Measurements from ENCODE around the gene SLC7A4. TPM values are rescaled to one million over a fixed set of nuclear protein-coding genes. Genes with fewer than 3 reads are reported as not detected.

The SLC7A4 gene
- polyA plus RNA-seq, 1 of the 3 experiments (the other 2 are of a cell fraction) = 0.02 TPM

- H3K4me3 ChIP-seq (ENCODE audit: low read depth in 2 of 2, low read length in 1 of 2) = peak overlapping the region in 1 of 2 experiments; percentile 82; a peak in 1 of 4 replicates
- H3K9me3 ChIP-seq = no peaks in the 10 kb centered on the region
- peaks cover 16% of the 10 kb centered on the region for H3F3A ChIP-seq (replicated peaks; ENCODE audit: insufficient read depth)
- peaks cover 37% of the 10 kb centered on the region for H3K79me2 ChIP-seq (ENCODE audit: insufficient read depth)
- no peaks in the 10 kb centered on the region for H3K9me2 ChIP-seq
- DNase-seq = no peak
- peak overlapping the region; percentile 95; the same call in 1 of the 2 replicates for H3K4me2 ChIP-seq
- H3K4me1 ChIP-seq (ENCODE audit: control insufficient read depth in 1 of 2, insufficient read depth in 2 of 2, low read depth in 1 of 2, low read length in 1 of 2) = peaks cover 12 to 37% of the 10 kb centered on the region in 2 experiments; a peak in 3 of 4 replicates
- peaks cover 7 to 35% of the 10 kb centered on the region in 2 experiments for H3K36me3 ChIP-seq (replicated peaks in 1 of 2; ENCODE audit: control insufficient read depth in 1 of 2, insufficient read depth in 2 of 2, low read length in 1 of 2)
- 89% methylated on average over 16 of the region's 27 CpGs for WGBS (ENCODE audit: low lambda C conversion rate)
- no peak overlapping the region; a peak in 1 of 4 replicates for H3K27ac ChIP-seq (ENCODE audit: low read depth in 2 of 2, low read length in 1 of 2)
- ChIA-PET POLR2A (interaction anchor here (0.7 to 3.3 kb wide), 3 partner anchors 9 to 32 kb away, joined by 3 to 18 read pairs (median 12); partner anchors contain the start of gene LZTR1), CTCF (interaction anchor here (0.9 to 2.7 kb wide), 3 partner anchors 103 to 196 kb away, joined by 4 to 13 read pairs (median 11); no protein-coding TSS in a partner anchor)
- H3K27me3 ChIP-seq (ENCODE audit: insufficient read depth) = no peaks in the 10 kb centered on the region
- TF ChIP-seq POLR2AphosphoS5 (IDR thresholded peaks at IDR 0.05; ENCODE audit: low read depth, low read length) (peak; percentile 52; the same call in 1 of the 2 replicates), EP300 (IDR thresholded peaks at IDR 0.05; ENCODE audit: borderline replicate concordance in 1 of 2, low read depth in 1 of 2, low read length in 1 of 2) (no peak)
- H2AFZ ChIP-seq (ENCODE audit: low read depth) = no peak overlapping the region
- 0 out of 2 replicates have a peak, but pooled peaks cover 5% of the 10 kb centered on the region for H4K20me1 ChIP-seq (ENCODE audit: insufficient read depth)
- peak overlapping the region; percentile 98; the same call in 1 of the 2 replicates for H3K9ac ChIP-seq
Observed at GRCh38 chr22:20999350-21000206, 32.8 kb downstream of the SLC7A4 start.

GRCh38 chr22:20998411-20999336 lies 33.7 kb downstream of the SLC7A4 start:
- H3K9me3 ChIP-seq = no peaks in the 10 kb centered on the region
- TF ChIP-seq ELF1 (IDR thresholded peaks at IDR 0.05) (0 out of 2 replicates have a peak, but pooled peaks have one; percentile 29), SIN3A (IDR thresholded peaks at IDR 0.05; ENCODE audit: borderline replicate concordance, low read depth, low read length) (no peak)
- WGBS (ENCODE audit: low lambda C conversion rate) = 72% methylated on average over 4 of the region's 7 CpGs
- 0 out of 2 replicates have a peak, but pooled peaks cover 5% of the 10 kb centered on the region for H4K20me1 ChIP-seq (ENCODE audit: insufficient read depth)
- H3K4me3 ChIP-seq (ENCODE audit: low read depth in 2 of 2, low read length in 1 of 2) = no peak overlapping the region
- peaks cover 33% of the 10 kb centered on the region for H3K79me2 ChIP-seq (ENCODE audit: insufficient read depth)
- H3K9me2 ChIP-seq = no peaks in the 10 kb centered on the region
- peaks cover 12 to 34% of the 10 kb centered on the region in 2 experiments; a peak in 3 of 4 replicates for H3K4me1 ChIP-seq (ENCODE audit: control insufficient read depth in 1 of 2, insufficient read depth in 2 of 2, low read depth in 1 of 2, low read length in 1 of 2)
- H2AFZ ChIP-seq (ENCODE audit: low read depth) = no peak overlapping the region
- H3K27ac ChIP-seq (ENCODE audit: low read depth in 2 of 2, low read length in 1 of 2) = no peak overlapping the region
- no peak overlapping the region for H3K4me2 ChIP-seq
- ChIA-PET CTCF (interaction anchor here (0.9 to 2.7 kb wide), 2 partner anchors 104 to 195 kb away, joined by 4 to 11 read pairs; no protein-coding TSS in a partner anchor), POLR2A (interaction anchor here (0.7 to 3.3 kb wide), 3 partner anchors 8 to 33 kb away, joined by 3 to 18 read pairs (median 12); partner anchors contain the start of gene LZTR1)
- H3F3A ChIP-seq (replicated peaks; ENCODE audit: insufficient read depth) = peaks cover 16% of the 10 kb centered on the region
- peaks cover 7 to 39% of the 10 kb centered on the region in 2 experiments for H3K36me3 ChIP-seq (replicated peaks in 1 of 2; ENCODE audit: control insufficient read depth in 1 of 2, insufficient read depth in 2 of 2, low read length in 1 of 2)
- no peak for DNase-seq
- no peak overlapping the region for H3K9ac ChIP-seq
- no peaks in the 10 kb centered on the region for H3K27me3 ChIP-seq (ENCODE audit: insufficient read depth)

Measured in SK-N-SH (cell line).